ENCODE measurements around the gene SLC4A4.

SLC4A4 gene

DNA sequence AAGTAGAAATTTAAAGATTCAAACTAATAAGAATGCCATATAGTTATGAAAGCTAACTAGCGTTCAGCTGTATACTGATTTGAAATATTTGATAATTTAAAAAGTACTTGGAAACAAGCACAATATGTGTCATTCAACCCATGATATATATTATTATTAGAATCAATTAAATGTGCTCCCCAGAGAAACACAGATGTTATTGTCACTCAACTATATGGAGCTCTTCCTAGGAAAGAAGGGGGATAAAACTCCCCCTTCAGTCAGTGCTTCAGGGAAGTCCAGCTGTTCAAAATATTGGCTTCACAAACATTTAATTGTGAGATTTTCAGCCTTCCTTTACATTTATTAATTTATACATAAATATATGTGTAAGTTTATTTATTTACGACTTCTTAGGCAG is 135.9 kb downstream of the SLC4A4 start:
- DNase-seq = no peak

DNA sequence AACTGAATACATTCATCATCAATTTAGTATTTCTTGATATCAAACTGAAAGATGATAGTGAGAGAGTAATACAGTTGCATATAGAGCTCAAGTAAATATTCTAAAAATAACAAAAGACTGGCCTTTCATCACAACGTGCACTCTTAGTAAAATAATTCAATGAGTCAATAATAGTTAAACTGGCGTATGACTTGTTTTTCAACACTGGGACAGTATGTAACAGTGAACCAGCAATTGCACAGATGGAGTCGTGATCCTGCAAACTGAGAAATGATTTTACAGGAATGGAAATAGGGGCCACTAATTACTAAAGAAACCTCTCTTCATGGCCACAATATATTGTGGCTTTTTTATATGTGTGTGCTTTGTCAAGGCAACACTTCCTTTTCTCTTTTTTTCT is 137.4 kb downstream of the SLC4A4 start:
- DNase-seq = no peak

DNA sequence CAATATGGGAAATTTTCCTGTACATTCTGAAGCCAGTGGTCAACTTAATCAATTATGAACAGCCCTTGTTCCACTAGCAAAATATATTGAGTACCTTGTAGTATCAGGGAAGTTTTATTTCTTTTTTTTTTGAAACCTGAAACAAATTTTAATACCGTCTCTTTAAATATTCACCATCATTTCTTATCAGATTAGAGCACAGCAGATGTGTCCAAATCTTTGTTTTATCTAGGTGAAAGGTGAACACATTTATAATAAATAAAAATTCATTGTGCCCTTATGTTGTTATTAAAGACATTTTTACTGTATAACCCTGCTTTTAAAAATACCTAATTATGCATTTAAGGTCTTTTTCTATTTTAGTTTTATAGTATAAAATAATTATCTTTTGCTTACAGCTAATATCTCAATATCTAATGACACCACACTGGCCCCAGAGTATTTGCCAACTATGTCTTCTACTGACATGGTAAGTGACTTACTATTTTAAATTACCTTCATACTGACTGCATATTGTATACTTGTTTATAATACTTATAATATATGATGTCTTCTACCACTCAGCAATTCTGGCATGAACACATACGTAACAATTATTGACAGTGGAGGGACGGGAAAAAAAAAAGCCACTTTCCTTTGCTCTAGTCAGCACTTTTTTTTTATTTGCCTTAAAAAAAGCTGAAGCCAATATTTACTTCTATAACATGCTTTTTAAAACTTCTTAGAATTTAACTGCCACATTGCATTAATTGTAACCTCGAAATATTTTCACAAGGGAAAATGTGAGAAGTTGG is 147.9 kb downstream of the SLC4A4 start:
- DNase-seq = no peak

DNA sequence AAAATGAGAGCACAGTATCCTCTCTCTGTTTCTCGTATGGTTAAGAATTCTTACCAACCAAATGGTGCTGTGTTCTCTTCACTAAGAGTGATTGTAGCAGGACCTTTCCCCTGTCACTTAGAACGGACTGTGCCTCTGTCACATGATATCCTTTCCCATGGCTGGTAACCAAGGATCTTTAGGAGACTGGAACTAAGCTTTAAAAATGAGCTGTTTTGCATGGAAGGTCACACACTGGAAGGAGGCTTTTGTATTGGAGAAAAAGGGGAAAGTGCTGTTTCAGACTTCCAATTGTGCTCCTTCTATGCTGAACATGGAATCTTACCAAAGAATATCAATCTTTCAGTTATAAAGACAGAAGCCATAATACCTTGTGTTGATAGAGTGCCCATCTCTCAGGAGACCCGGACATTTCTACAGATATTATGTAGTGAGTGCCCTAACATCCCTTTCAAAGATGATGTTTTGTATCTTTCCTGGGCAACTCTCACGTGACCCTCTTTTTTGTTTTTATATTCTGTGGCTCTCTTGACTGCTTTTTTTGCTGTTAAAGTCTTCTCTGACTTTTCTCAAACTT is 148.6 kb downstream of the SLC4A4 start:
- no peak for DNase-seq

DNA sequence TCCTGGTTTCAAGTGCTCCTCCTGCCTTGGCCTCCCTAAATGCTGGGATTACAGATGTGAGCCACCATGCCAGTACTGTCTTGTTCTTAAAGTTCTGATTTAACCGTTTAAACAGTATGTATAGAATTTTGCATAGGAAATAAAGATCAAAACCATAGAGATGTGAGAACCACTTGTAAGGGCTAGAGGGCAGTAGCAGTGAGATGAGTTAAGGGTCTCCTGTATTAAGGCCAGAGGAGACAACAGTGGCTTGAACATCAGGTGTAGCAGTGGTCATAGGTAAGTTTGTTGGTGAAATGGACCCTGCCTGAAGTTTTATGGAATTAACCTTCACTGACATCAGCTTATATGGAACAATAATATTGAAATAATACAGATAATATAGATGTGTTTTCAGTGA is 155.7 kb downstream of the SLC4A4 start:
- DNase-seq = no peak

DNA sequence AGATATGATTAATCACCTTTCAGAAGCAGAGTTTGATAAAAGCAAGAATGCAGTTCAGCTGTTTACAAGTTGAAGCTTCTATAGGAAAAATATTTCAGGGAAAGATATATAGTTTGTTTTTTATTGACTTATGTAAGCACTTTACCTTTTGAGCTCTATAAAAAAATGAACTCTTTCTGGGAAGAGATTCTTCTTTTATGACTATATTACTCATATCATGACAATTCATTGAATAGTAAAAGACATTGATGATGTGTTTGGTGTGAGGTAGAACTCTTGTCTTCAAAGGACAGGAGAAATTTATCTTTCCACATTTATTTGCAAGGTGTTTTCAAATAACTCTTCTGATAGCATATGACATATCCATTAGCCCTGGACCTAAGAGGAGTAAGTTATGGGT is 156.6 kb downstream of the SLC4A4 start:
- no peak for DNase-seq

DNA sequence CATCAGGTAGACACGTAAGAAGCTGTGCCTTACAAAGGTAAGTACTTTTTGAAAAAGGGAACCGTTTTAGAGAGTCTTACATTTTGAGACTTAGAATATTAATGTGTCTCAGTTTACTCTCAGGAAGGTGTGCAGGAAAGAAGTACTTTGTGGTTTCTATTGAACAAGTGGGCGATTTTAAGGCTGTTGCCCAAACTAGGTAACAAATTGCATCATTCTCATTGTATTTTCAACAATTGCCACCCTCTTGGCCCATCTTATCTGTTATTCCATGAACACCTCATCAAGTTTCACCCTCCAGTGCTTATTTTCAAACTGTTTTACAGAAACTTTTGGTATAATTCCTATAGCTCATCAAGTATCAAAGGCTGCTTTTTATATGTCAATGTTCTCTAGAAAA is 158.3 kb downstream of the SLC4A4 start:
- no peak for DNase-seq

DNA sequence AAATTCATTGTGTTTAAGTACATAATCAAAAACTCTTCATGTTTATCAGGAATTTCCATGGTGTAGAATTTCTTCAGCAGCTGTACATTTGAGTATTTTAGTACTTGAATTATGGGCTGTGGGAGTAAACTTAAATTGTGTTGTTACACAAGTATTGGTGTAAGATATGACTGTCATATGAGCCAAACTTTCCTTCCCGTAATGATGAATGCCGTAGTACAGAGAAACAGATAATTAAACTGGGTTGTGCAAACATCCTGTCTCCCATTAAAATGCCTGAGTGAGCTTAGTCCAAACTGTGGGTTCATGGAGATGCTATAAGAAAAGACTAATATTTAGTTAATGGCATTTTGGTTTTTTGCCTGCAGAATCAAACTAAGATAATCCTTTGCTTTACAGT is 159.2 kb downstream of the SLC4A4 start:
- no peak for DNase-seq

DNA sequence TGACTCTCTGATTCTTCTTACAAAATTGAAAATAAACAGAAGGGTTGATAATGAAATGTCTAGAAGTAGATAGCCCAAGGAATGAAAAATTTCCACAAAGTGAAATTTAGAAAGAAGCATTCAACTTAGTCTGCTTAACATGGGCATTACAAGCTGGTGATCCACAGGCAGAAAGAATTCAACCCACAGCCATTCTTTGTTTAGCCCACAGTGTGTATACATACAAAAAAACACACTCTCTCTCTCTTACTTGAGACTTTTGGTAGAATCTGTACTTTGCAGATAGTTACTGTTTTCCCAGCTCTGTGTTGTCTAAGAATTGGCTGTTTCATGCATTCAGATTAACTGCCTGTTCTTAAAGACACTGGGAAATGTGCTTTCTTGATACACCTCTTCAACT is 159.8 kb downstream of the SLC4A4 start:
- no peak for DNase-seq

DNA sequence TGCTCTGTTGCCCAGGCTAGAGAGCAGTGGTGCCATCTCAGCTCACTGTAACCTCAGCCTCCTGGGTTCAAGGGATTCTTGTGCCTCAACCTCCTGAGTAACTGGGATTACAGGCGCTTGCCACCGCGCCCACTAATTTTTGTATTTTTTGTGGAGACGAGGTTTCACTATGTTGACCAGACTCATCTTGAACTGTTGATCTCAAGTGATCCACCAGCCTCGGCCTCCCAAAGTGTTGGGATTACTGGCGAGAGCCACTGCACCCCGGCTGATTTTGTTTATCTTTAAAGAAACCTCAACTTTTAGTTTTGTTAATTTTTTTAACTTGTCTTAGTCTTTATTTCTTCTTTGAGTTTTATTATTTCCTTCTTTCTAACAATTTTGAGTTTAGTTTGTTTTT is 163.2 kb downstream of the SLC4A4 start:
- DNase-seq = no peak

DNA sequence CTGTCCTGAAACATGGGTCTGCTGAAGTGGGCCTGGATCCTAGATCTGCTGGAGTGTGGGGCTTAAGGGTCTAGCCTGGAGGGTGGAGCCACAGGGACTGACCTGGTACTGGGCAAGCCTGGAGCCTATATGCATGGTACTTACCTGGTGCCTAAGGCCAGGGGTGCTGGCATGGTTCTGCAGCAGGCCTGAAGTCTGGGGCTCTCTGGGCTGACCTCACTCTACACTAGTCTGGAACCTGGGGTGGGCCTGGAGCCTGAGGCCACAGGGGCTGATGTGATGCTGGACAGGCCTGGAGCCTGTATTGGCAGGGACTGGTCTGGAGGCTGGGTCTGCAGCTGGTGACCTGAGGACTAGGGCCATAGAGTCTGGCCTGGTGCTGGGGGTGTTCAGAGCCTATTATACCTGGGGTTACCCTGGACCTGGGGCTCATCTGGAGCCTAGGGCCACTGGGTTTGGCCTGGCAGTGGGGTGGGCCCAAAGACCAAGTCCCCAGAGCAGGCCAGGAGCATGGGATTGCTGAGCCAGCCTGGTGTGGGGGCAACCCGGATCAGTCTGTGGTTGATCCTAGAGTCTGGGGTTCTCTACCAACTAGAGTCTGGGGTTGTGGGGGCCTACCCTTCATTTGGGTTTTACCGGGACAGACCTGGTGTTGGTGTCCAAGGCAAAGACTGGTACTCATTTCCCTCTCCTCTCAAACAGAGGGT is 179.6 kb downstream of the SLC4A4 start:
- DNase-seq = no peak

DNA sequence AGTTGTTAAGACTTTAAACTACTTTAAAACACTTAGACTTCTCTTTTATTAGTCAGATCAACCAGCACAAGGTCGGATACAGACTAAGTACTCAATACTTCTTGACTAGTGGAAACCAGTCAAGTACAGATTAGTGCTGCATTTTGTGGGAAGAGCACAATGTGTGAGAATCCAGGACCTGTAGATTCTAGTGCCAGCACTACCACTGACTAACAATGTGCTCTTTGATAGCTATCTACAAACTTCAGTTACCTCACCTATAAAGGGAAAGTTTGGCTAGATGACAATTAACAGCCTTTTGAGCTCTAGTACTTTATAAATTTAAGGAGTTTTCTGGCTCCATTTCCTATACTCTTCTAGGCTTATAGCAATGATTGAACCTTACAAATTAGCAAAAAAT is 181.5 kb downstream of the SLC4A4 start:
- DNase-seq = no peak

DNA sequence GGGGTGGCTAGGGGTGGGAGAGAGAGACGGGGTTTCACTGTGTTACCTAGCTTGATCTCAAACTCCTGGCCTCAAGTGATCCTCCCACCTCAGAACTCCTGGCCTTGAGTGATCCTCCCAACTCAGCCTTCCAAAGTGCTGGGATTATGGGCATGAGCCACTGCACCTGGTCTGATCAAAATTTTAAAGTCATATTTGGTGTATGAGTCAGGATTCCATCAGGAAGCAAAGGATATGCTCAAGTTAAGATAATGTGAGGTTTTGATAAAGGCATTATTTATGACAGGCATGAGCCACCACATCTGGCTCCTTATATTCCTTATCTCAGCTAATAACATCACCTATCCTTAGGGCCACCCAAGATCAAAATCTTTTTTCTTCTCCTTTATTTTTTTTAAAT is 182.0 kb downstream of the SLC4A4 start:
- DNase-seq = no peak

DNA sequence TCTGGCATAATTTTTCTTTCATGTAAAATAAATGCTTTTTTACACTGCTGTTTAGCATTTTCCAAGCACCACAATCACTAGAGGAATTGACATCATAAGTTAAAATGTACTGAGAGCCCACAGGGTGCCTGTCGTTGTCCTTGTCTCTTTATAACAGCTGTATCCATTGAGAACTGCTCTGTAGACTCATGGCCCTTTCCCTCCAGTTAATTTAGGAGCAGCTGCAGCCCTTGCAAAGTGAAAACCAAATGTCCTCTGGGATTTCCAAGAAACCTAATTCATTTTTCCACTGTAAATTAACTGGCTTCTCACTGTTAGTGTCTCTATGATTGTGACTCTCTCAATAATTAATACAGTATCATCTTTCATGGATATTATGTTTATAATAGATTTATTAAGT is 185.9 kb downstream of the SLC4A4 start:
- no peak for DNase-seq

DNA sequence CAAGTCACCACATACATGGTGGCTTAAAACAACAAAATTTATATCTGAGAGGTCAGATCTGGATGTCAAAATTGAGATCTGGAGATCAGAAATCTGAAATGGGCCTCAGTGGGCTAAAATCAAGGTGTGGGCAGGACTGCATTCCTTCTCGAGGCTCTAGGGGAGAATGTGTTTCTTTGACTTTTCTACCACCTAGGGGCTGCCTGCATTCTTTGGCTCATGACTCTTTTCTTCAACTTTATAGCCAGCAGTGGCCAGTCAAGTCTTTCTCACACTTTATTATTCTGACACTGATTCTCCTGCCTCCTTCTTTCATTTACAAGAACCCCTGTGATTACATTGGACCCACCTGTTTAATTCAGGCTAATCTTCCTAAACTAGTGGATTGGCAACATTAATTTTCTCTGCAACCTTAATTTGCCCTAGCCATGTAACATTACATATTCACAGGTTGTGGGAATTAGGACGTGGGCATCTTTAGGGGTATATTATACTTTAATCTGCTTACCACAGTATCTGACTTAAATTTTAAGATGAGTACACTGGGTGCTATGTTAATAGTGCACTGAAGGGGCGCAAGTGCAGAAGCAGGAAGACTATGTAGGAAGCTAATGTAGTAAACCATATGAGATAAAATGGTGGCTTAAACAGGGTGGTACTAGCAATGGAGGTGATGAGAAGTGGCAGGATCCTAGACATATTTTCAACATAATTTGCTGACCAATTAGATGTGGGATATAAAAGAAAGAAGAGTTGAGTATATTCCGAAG is 188.0 kb downstream of the SLC4A4 start:
- DNase-seq = no peak

DNA sequence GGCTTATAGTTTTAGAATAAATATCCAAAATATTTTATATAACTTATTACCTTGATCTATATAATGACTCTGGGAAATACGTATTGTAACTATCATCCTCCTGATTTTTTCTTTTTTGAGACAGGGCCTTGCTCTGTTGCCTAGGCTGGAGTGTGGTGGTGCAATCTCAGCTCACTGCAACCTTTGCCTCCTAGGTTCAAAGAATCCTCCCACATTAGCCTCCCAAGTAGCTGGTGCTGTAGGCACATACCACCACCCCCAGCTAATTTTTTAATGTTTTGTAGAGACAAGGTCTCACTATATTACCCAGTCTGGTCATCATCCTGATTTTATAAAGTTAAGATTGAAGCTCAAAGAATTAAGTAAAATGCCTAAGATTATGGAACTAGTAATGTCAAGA is 193.6 kb downstream of the SLC4A4 start:
- DNase-seq = no peak

DNA sequence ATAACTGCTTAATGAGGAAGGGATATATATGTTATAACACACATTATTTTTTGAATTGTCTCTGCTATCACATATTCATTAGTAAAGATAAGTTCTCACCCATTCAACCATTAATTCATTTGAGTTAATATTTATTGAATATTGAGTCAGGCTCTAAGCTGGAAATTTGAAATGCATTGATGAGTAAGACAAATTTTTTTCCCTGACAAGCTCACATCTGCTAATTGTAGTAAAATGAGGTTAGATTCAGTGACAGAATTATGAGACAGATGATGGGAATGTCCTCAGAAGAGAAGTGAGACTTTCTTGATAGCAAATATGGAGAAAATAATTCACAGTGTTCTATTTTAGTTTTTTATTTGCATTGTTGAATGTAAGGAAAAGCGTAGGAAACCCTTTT is 194.3 kb downstream of the SLC4A4 start:
- no peak for DNase-seq

DNA sequence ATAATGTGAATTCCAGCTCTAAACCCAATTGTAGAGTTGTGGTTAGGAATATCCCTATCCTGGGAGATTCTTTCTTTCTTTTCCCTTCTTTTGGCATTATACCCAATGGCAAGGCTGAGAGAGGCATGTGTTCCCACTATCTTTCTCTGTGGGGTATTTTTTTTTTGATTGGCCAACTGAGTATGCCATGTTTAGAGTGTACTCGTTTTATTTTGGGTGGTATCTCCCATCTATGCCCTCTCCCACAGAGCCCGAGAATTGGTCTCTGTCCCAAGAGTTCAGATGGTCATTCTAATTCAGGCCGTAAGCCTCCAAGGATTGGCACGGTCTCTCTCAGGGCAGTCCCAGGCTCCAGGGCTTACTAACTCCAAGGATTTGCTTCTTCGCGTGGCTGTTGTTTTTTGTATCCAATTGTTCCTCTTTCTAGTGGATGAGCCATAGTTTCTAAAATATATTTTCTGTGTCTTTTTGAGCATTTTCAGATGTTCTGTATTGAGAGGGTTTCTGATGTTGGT is 198.8 kb downstream of the SLC4A4 start:
- no peak for DNase-seq

DNA sequence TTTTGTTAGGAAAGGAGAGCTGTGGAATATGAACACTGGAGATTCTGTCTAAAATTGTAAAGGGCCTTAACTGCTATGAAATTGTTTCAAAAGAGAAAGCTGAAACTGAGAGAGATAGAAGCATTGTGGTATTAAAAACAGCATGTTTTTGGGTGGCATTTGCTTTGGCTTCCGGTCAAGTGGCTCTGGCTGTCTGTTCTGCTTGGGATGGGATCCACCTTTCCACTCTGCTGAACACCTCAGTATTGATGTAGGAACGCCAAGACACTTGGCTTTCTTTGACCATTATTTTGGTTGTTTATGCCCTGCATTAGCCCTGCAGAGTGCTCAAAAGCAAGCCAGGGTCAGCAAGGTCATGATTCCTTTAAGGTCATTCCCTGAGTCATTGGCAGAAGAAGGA is 199.7 kb downstream of the SLC4A4 start:
- no peak for DNase-seq

DNA sequence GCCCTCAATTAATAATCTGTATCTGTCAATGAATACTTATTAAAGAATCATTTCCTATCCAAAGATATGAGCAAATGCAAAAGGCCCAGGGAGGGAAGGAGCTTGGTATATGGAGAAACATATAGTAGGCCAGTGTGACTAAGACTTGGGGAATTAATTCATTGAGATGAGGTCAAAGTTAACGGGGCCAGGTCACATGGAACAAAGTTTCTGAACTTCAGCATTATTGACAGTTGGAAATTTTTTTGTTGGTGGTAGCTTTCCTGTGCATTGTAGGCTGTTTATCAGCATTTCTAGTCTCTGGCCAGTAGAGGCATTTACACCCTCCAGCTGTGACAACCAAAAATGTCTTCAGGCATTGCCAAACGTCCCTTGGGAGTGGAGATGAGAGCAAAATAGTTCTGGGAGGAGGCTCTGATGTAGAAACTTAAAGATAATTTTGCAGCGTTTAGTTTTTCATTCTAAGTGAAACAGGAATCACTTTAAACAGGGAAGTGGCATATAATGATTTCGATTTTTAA is 202.0 kb downstream of the SLC4A4 start:
- DNase-seq = peak; percentile 1

DNA sequence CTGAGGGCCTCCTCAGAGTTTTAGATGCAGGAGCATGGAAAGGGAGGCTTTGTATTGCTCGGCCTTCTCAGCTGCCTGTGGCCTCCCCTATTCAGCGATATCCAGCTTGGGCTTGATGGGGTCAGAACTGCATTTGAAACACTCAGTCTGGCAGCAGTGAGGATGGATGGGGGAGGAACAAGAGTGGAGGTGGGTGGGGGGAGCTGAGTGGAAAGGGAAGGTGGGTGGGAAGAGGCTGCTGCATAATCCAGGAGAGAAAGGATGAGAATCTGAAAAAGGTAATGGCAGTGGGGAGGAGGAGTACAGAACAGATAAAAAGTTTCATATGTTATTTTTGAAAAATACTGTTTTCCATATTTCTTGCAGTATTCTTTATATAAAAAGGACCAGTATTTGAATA is 202.7 kb downstream of the SLC4A4 start:
- DNase-seq = no peak

DNA sequence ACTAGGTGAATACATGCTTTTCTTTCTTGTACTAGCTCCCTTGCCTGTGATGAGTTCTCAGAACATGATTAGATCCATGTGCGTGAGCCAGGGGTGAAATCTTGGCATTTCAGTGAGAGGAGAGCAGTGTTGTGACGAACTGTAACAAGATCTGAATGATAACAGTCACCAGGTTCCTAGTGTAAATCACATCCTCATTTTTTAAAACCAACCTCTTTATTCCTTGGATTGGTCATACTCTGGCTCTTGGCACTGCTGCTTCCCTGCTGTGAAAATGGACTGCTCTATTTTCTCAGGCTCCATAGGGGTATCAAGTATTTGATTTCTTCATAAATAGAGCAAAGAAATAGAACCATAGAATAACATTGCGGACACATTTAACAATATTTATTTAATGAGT is 206.3 kb downstream of the SLC4A4 start:
- no peak for DNase-seq

DNA sequence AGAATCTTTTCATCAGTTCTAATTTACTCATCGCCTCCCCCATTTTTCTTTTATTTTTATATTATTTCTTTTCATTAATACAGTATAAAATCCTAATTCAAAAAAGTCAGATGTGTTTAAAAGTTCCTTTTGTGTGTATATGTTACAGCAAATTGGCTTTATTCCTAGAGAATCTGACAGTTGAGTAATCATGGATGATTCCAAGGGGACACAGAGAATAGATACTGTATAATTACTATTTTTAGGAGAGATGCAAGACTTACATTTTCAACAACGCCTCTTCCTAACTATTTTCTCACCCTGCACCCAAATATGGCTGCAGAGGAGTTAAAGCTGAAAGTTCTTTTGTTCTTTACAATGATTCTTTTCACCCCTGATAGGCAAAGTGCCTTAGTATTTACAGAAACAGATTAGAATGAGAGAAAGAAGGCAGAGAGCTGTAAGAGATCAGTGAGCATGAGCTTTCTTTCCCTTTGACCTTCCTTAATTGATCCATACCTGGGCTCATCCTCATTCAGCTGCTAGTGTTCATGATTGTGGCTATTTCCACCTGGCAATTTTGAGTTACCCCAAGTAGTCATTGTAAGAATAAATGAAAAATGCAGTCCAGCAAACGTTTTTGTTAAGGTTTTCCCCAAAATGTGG is 210.8 kb downstream of the SLC4A4 start:
- DNase-seq = no peak

Data from suppressor macrophage treated with lipopolysaccharide for 4 hours (primary cell).